GM23338 (cell line): Measurements from ENCODE around the gene AIFM2. TPM values are rescaled to one million over a fixed set of nuclear protein-coding genes. Genes with fewer than 3 reads are reported as not detected.

ENCODE experiments used
- ATAC-seq: fragments of 200-7000 bp; cut with Tn5 transposase; 3 replicates; pipeline ENCODE4 v1.9.1; 2020
- DNase-seq: peaks from one replicate; pipeline ENCODE4 v3.0.0-alpha.2; 2015; ENCODE audit warnings: low spot score
- H2AFZ ChIP-seq: fragments of 200-600 bp; sonication (generic); 2 replicates; pipeline ENCODE4 v1.8.0; 2016; ENCODE audit warnings: antibody characterized with exemption, mild to moderate bottlenecking, moderate library complexity
- H3F3A ChIP-seq: fragments of 200-600 bp; sonication (generic); replicated peaks from 2 replicates; pipeline ENCODE4 v1.8.0; 2017; ENCODE audit warnings: antibody characterized with exemption, mixed run types, low read depth
- H3K27ac ChIP-seq: fragments of 200-600 bp; sonication (generic); 2 replicates; pipeline ENCODE4 v1.6.1; 2016; ENCODE audit warnings: low read depth
- H3K27me3 ChIP-seq: fragments of 200-600 bp; sonication (generic); 2 replicates; pipeline ENCODE4 v1.8.0; 2016; ENCODE audit warnings: mild to moderate bottlenecking, mixed run types, moderate library complexity; ENCODE audit not compliant: insufficient read depth
- H3K36me3 ChIP-seq: fragments of 200-600 bp; sonication (generic); 2 replicates; pipeline ENCODE4 v1.8.0; 2016; ENCODE audit warnings: mild to moderate bottlenecking; ENCODE audit not compliant: insufficient read depth
- H3K4me1 ChIP-seq: fragments of 200-600 bp; sonication (generic); 2 replicates; pipeline ENCODE4 v1.8.0; 2016; ENCODE audit warnings: mild to moderate bottlenecking, moderate library complexity; ENCODE audit not compliant: insufficient read depth
- H3K4me2 ChIP-seq: fragments of 200-600 bp; sonication (generic); 2 replicates; pipeline ENCODE4 v1.7.1; 2017; ENCODE audit warnings: mixed run types
- H3K4me3 ChIP-seq: fragments of 200-600 bp; sonication (generic); 2 replicates; pipeline ENCODE4 v1.6.1; 2016; ENCODE audit warnings: mixed run types
- H3K79me2 ChIP-seq: fragments of 200-600 bp; sonication (generic); replicated peaks from 2 replicates; pipeline ENCODE4 v1.8.0; 2017; ENCODE audit warnings: mild to moderate bottlenecking; ENCODE audit not compliant: insufficient read depth
- H3K9me2 ChIP-seq: fragments of 200-600 bp; sonication (generic); 2 replicates; pipeline ENCODE4 v1.8.0; 2017; ENCODE audit not compliant: insufficient read depth
- H4K20me1 ChIP-seq: fragments of 200-600 bp; sonication (generic); replicated peaks from 2 replicates; pipeline ENCODE4 v1.8.0; 2017; ENCODE audit warnings: mild to moderate bottlenecking; ENCODE audit not compliant: insufficient read depth
- H3K27ac Mint-ChIP-seq: 2 replicates; pipeline ENCODE4 v1.8.0; 2020; ENCODE audit warnings: inconsistent platforms, mild to moderate bottlenecking, moderate library complexity, mixed read lengths
- H3K27me3 Mint-ChIP-seq: 3 replicates; pipeline ENCODE4 v1.8.0; 2022; ENCODE audit warnings: low read depth, mild to moderate bottlenecking, moderate library complexity, mixed read lengths, inconsistent platforms; ENCODE audit not compliant: insufficient read depth, poor library complexity
- H3K36me3 Mint-ChIP-seq: 3 replicates; pipeline ENCODE4 v1.8.0; 2021; ENCODE audit warnings: low read depth, mild to moderate bottlenecking, inconsistent platforms, moderate library complexity, mixed read lengths
- H3K4me1 Mint-ChIP-seq: 3 replicates; pipeline ENCODE4 v1.8.0; 2020; ENCODE audit warnings: mild to moderate bottlenecking, inconsistent platforms, mixed read lengths
- H3K4me3 Mint-ChIP-seq: 3 replicates; pipeline ENCODE4 v1.8.0; 2021; ENCODE audit warnings: moderate library complexity, mild to moderate bottlenecking, inconsistent platforms, mixed read lengths
- H3K9me3 Mint-ChIP-seq: 3 replicates; pipeline ENCODE4 v1.8.0; 2020; ENCODE audit warnings: moderate library complexity, mild to moderate bottlenecking, inconsistent platforms, mixed read lengths
- CREB1 ChIP-seq: fragments of 250-450 bp; sonication (Bioruptor Pico); IDR thresholded peaks from 2 replicates; pipeline ENCODE4 v1.5.0; 2020; ENCODE audit warnings: low read depth, mild to moderate bottlenecking, moderate library complexity
- EZH2 ChIP-seq: fragments of 200-600 bp; sonication (generic); IDR thresholded peaks from one replicate; pipeline ENCODE4 v1.8.0; 2017; ENCODE audit warnings: antibody characterized with exemption, mild to moderate bottlenecking, low read depth; ENCODE audit not compliant: unreplicated experiment
- EZH2phosphoT487 ChIP-seq: fragments of 200-600 bp; sonication (generic); IDR thresholded peaks from one replicate; pipeline ENCODE4 v1.8.1; 2018; ENCODE audit warnings: antibody characterized with exemption; ENCODE audit not compliant: unreplicated experiment
- JUNB ChIP-seq: IDR thresholded peaks from one replicate; pipeline ENCODE4 v1.6.1; 2016; ENCODE audit warnings: antibody characterized with exemption; ENCODE audit not compliant: unreplicated experiment
- NANOG ChIP-seq: IDR thresholded peaks from 2 replicates; pipeline ENCODE4 v1.6.1; 2016; ENCODE audit warnings: antibody characterized with exemption, borderline replicate concordance
- POLR2AphosphoS5 ChIP-seq: IDR thresholded peaks from 2 replicates; pipeline ENCODE4 v1.6.1; 2016; ENCODE audit warnings: antibody characterized with exemption, low read depth
- ZNF114 ChIP-seq: fragments of 250-450 bp; sonication (Bioruptor Pico); IDR thresholded peaks from 2 replicates; pipeline ENCODE4 v1.5.0; 2020; ENCODE audit warnings: mild to moderate bottlenecking, moderate library complexity
- ZNF331 ChIP-seq: fragments of 250-450 bp; sonication (Bioruptor Pico); IDR thresholded peaks from 2 replicates; pipeline ENCODE4 v1.5.0; 2020; ENCODE audit warnings: low read depth, mild to moderate bottlenecking, moderate library complexity
- polyA plus RNA-seq: library from polyadenylated mRNA; unstranded; fragments of >200 nt; fragmentation: Nextera tagmentation; extraction: Ambion mirVana; gene quantifications from 2 replicates; pipeline ENCODE4 v1.2.1, GENCODE V29; 2016
- total RNA-seq: library from RNA; depleted of rRNA; stranded (reverse); fragments of >200 nt; shearing (Covaris generic); gene quantifications from 2 replicates; pipeline ENCODE4 v1.2.3, GENCODE V29; 2014
- TF ChIP-seq, protein P1 (sequence below), 2 experiments: fragments of 200-600 bp in 1 of 2; sonication (generic) in 1 of 2; conservative IDR thresholded peaks; 2 replicates each; pipeline versions ENCODE4 v1.5.1 to v1.6.1; 2016 to 2017; ENCODE audit warnings: antibody characterized with exemption in 2 of 2, low read depth in 2 of 2, mild to moderate bottlenecking in 2 of 2, moderate library complexity in 1 of 2
- TF ChIP-seq, protein P2 (sequence below): IDR thresholded peaks from 2 replicates; pipeline ENCODE4 v1.6.1; 2016; ENCODE audit warnings: antibody characterized with exemption
- TF ChIP-seq, protein P3 (sequence below): IDR thresholded peaks from one replicate; pipeline ENCODE4 v1.6.1; 2018; ENCODE audit warnings: antibody characterized with exemption; ENCODE audit not compliant: unreplicated experiment

The AIFM2 gene
- total and polyA plus RNA-seq, 2 experiments from 2014 or later = 3.2 to 3.6 TPM

DNA sequence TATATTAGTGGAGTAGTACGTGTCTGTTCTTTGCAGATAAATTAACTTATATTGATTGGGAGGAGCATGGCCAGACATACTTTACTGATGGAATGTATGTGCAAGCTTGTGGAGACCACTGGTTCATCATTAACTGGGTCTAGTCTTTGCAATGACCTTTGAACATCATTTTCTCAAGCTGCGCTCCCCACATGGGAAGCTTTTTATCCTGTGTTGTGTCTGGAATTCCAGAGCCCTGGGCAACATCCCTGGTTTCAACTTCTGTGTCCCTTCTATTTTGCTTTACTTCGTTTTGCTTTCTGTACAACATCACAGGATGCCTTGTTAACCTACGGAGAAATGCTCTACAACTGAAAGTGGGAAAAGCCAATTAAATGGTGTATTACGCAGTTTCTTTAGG is 41.7 kb downstream of the AIFM2 start:
- no peak overlapping the region for H3K27ac Mint-ChIP-seq
- Histone ChIP-seq H3K4me2 (no peak overlapping the region), H3K27me3 (no peaks in the 10 kb centered on the region), H3K4me3 (no peak overlapping the region), H4K20me1 (no peaks in the 10 kb centered on the region), H3K4me1 (no peaks in the 10 kb centered on the region), H2AFZ (no peak overlapping the region), H3K79me2 (no peaks in the 10 kb centered on the region), H3K9me2 (no peaks in the 10 kb centered on the region), H3K36me3 (no peaks in the 10 kb centered on the region), H3K27ac (no peak overlapping the region), H3F3A (no peaks in the 10 kb centered on the region)
- peaks cover 2% of the 10 kb centered on the region; the same call in 1 of the 3 replicates for H3K4me1 Mint-ChIP-seq
- H3K4me3 Mint-ChIP-seq = no peak overlapping the region
- DNase-seq = no peak
- peaks cover 16% of the 10 kb centered on the region for H3K36me3 Mint-ChIP-seq
- no peak for ATAC-seq
- TF ChIP-seq, protein P1, sequence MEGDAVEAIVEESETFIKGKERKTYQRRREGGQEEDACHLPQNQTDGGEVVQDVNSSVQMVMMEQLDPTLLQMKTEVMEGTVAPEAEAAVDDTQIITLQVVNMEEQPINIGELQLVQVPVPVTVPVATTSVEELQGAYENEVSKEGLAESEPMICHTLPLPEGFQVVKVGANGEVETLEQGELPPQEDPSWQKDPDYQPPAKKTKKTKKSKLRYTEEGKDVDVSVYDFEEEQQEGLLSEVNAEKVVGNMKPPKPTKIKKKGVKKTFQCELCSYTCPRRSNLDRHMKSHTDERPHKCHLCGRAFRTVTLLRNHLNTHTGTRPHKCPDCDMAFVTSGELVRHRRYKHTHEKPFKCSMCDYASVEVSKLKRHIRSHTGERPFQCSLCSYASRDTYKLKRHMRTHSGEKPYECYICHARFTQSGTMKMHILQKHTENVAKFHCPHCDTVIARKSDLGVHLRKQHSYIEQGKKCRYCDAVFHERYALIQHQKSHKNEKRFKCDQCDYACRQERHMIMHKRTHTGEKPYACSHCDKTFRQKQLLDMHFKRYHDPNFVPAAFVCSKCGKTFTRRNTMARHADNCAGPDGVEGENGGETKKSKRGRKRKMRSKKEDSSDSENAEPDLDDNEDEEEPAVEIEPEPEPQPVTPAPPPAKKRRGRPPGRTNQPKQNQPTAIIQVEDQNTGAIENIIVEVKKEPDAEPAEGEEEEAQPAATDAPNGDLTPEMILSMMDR (conservative IDR thresholded peaks at IDR 0.05; ENCODE audit: low read depth in 2 of 2) = no peak
- TF ChIP-seq EZH2phosphoT487 (no peak), CREB1 (CRISPR knock-in tag) (no peak), POLR2AphosphoS5 (no peak)
- TF ChIP-seq, protein P2, sequence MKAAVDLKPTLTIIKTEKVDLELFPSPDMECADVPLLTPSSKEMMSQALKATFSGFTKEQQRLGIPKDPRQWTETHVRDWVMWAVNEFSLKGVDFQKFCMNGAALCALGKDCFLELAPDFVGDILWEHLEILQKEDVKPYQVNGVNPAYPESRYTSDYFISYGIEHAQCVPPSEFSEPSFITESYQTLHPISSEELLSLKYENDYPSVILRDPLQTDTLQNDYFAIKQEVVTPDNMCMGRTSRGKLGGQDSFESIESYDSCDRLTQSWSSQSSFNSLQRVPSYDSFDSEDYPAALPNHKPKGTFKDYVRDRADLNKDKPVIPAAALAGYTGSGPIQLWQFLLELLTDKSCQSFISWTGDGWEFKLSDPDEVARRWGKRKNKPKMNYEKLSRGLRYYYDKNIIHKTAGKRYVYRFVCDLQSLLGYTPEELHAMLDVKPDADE = no peak
- H3K9me3 Mint-ChIP-seq = no peaks in the 10 kb centered on the region
- peaks cover 2% of the 10 kb centered on the region for H3K27me3 Mint-ChIP-seq

DNA sequence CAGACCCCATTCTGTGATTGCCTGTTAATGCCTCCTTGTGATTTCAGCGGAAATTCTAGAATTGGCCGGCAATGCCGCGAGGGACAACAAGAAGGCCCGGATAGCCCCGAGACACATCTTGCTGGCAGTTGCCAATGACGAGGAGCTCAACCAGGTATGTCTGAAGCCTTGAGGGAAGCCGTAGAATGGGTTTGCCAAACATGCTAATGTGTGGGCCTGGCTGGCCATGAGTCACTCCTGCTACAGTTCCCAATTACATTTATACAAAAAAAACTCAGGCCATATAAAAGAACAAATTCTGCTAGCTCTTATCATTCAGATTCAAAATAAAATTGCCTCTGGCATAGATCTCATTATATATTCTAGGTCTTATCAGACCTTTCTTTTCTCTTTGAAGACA is 42.6 kb downstream of the AIFM2 start:
- H3K27ac Mint-ChIP-seq = no peak overlapping the region
- H3K4me1 Mint-ChIP-seq = peaks cover 2% of the 10 kb centered on the region; the same call in 1 of the 3 replicates
- H3K9me3 Mint-ChIP-seq = no peaks in the 10 kb centered on the region
- Histone ChIP-seq H4K20me1 (no peaks in the 10 kb centered on the region), H3K36me3 (no peaks in the 10 kb centered on the region), H3K4me2 (no peak overlapping the region), H3K27ac (no peak overlapping the region), H2AFZ (no peak overlapping the region), H3F3A (no peaks in the 10 kb centered on the region), H3K9me2 (no peaks in the 10 kb centered on the region), H3K79me2 (no peaks in the 10 kb centered on the region), H3K4me3 (no peak overlapping the region), H3K4me1 (no peaks in the 10 kb centered on the region), H3K27me3 (no peaks in the 10 kb centered on the region)
- no peak overlapping the region for H3K4me3 Mint-ChIP-seq
- DNase-seq (no peak), ATAC-seq (no peak)
- H3K36me3 Mint-ChIP-seq = peaks cover 16% of the 10 kb centered on the region
- peaks cover 2% of the 10 kb centered on the region for H3K27me3 Mint-ChIP-seq
- no peak for TF ChIP-seq ZNF331 (CRISPR knock-in tag)
- no peak for TF ChIP-seq ZNF114 (CRISPR knock-in tag)
- TF ChIP-seq, protein P1 (conservative IDR thresholded peaks at IDR 0.05; ENCODE audit: low read depth in 2 of 2) = no peak
- TF ChIP-seq EZH2phosphoT487 = no peak
- TF ChIP-seq CREB1 (CRISPR knock-in tag) = no peak
- TF ChIP-seq, protein P3, sequence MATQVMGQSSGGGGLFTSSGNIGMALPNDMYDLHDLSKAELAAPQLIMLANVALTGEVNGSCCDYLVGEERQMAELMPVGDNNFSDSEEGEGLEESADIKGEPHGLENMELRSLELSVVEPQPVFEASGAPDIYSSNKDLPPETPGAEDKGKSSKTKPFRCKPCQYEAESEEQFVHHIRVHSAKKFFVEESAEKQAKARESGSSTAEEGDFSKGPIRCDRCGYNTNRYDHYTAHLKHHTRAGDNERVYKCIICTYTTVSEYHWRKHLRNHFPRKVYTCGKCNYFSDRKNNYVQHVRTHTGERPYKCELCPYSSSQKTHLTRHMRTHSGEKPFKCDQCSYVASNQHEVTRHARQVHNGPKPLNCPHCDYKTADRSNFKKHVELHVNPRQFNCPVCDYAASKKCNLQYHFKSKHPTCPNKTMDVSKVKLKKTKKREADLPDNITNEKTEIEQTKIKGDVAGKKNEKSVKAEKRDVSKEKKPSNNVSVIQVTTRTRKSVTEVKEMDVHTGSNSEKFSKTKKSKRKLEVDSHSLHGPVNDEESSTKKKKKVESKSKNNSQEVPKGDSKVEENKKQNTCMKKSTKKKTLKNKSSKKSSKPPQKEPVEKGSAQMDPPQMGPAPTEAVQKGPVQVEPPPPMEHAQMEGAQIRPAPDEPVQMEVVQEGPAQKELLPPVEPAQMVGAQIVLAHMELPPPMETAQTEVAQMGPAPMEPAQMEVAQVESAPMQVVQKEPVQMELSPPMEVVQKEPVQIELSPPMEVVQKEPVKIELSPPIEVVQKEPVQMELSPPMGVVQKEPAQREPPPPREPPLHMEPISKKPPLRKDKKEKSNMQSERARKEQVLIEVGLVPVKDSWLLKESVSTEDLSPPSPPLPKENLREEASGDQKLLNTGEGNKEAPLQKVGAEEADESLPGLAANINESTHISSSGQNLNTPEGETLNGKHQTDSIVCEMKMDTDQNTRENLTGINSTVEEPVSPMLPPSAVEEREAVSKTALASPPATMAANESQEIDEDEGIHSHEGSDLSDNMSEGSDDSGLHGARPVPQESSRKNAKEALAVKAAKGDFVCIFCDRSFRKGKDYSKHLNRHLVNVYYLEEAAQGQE = no peak
- TF ChIP-seq NANOG = no peak
- TF ChIP-seq, protein P2 = no peak
- TF ChIP-seq EZH2 = no peak
- TF ChIP-seq JUNB = no peak
- no peak for TF ChIP-seq POLR2AphosphoS5
